Measurements from ENCODE around the gene LIPC. TPM values are rescaled to one million over a fixed set of nuclear protein-coding genes. Genes with fewer than 3 reads are reported as not detected.

LIPC gene
- total RNA-seq, 1 experiment from 2014 or later = not detected

DNA sequence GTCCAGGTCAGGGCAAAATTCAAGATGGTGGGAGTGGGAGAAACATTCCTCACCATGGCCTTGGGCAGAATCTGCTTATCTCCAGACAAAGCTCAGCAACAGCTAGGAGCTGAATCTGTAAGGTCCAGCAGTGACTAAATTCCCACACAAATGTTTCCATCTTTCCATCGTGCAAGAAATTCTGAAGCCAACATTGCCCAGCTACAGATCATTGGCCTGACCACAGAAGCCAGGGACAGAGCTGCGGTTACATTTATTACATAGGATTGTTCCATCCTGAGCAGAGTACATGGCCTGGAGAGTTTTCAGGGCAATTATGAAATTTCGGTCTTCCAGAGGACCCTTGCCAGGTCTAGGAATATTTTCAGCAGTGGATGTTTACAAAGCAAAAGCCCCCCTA lies 100.3 kb downstream of the LIPC start (continued):
- TF ChIP-seq, protein P1, sequence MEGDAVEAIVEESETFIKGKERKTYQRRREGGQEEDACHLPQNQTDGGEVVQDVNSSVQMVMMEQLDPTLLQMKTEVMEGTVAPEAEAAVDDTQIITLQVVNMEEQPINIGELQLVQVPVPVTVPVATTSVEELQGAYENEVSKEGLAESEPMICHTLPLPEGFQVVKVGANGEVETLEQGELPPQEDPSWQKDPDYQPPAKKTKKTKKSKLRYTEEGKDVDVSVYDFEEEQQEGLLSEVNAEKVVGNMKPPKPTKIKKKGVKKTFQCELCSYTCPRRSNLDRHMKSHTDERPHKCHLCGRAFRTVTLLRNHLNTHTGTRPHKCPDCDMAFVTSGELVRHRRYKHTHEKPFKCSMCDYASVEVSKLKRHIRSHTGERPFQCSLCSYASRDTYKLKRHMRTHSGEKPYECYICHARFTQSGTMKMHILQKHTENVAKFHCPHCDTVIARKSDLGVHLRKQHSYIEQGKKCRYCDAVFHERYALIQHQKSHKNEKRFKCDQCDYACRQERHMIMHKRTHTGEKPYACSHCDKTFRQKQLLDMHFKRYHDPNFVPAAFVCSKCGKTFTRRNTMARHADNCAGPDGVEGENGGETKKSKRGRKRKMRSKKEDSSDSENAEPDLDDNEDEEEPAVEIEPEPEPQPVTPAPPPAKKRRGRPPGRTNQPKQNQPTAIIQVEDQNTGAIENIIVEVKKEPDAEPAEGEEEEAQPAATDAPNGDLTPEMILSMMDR (IDR thresholded peaks at IDR 0.05) = no peak

GRCh38 chr15:58534556-58534955 lies 102.8 kb downstream of the LIPC start:
- H3K4me1 Mint-ChIP-seq = no peaks in the 10 kb centered on the region
- CTCF ChIA-PET = no interaction called here

GRCh38 chr15:58535337-58535736 lies 103.5 kb downstream of the LIPC start:
- Mint-ChIP-seq H3K9me3 (no peaks in the 10 kb centered on the region), H3K4me3 (no peak overlapping the region), H3K27me3 (ENCODE audit: low read depth) (no peaks in the 10 kb centered on the region; the same call in 1 of the 2 replicates), H3K4me1 (no peaks in the 10 kb centered on the region), H3K36me3 (no peaks in the 10 kb centered on the region), H3K27ac (no peak overlapping the region)
- ATAC-seq = no peak
- DNase-seq (ENCODE audit: low spot score) = no peak
- ChIA-PET CTCF (no interaction called here), POLR2A (no interaction called here)
- TF ChIP-seq JAZF1 (CRISPR knock-in tag; IDR thresholded peaks at IDR 0.05) (no peak), PREB (CRISPR knock-in tag; IDR thresholded peaks at IDR 0.05; ENCODE audit: borderline replicate concordance) (no peak), IRF1 (CRISPR knock-in tag; IDR thresholded peaks at IDR 0.05) (no peak), MXD4 (CRISPR knock-in tag; IDR thresholded peaks at IDR 0.05; ENCODE audit: borderline replicate concordance) (no peak), SMAD4 (CRISPR knock-in tag; IDR thresholded peaks at IDR 0.05) (no peak), NFE2L1 (CRISPR knock-in tag; IDR thresholded peaks at IDR 0.05) (no peak), FOXP4 (CRISPR knock-in tag; IDR thresholded peaks at IDR 0.05) (no peak), ZNF671 (CRISPR knock-in tag; IDR thresholded peaks at IDR 0.05) (no peak)
- TF ChIP-seq, protein P2, sequence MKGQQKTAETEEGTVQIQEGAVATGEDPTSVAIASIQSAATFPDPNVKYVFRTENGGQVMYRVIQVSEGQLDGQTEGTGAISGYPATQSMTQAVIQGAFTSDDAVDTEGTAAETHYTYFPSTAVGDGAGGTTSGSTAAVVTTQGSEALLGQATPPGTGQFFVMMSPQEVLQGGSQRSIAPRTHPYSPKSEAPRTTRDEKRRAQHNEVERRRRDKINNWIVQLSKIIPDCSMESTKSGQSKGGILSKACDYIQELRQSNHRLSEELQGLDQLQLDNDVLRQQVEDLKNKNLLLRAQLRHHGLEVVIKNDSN (CRISPR knock-in tag; IDR thresholded peaks at IDR 0.05) = no peak
- TF ChIP-seq, protein P3, sequence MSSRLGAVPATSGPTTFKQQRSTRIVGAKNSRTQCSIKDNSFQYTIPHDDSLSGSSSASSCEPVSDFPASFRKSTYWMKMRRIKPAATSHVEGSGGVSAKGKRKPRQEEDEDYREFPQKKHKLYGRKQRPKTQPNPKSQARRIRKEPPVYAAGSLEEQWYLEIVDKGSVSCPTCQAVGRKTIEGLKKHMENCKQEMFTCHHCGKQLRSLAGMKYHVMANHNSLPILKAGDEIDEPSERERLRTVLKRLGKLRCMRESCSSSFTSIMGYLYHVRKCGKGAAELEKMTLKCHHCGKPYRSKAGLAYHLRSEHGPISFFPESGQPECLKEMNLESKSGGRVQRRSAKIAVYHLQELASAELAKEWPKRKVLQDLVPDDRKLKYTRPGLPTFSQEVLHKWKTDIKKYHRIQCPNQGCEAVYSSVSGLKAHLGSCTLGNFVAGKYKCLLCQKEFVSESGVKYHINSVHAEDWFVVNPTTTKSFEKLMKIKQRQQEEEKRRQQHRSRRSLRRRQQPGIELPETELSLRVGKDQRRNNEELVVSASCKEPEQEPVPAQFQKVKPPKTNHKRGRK (CRISPR knock-in tag; IDR thresholded peaks at IDR 0.05; ENCODE audit: borderline replicate concordance) = no peak

More at GRCh38 chr15:58534556-58534955, 102.8 kb downstream of the LIPC start:
- Mint-ChIP-seq H3K36me3 (no peaks in the 10 kb centered on the region), H3K9me3 (no peaks in the 10 kb centered on the region), H3K27me3 (ENCODE audit: low read depth) (no peaks in the 10 kb centered on the region), H3K27ac (no peak overlapping the region), H3K4me3 (no peak overlapping the region)
- TF ChIP-seq, protein P4, sequence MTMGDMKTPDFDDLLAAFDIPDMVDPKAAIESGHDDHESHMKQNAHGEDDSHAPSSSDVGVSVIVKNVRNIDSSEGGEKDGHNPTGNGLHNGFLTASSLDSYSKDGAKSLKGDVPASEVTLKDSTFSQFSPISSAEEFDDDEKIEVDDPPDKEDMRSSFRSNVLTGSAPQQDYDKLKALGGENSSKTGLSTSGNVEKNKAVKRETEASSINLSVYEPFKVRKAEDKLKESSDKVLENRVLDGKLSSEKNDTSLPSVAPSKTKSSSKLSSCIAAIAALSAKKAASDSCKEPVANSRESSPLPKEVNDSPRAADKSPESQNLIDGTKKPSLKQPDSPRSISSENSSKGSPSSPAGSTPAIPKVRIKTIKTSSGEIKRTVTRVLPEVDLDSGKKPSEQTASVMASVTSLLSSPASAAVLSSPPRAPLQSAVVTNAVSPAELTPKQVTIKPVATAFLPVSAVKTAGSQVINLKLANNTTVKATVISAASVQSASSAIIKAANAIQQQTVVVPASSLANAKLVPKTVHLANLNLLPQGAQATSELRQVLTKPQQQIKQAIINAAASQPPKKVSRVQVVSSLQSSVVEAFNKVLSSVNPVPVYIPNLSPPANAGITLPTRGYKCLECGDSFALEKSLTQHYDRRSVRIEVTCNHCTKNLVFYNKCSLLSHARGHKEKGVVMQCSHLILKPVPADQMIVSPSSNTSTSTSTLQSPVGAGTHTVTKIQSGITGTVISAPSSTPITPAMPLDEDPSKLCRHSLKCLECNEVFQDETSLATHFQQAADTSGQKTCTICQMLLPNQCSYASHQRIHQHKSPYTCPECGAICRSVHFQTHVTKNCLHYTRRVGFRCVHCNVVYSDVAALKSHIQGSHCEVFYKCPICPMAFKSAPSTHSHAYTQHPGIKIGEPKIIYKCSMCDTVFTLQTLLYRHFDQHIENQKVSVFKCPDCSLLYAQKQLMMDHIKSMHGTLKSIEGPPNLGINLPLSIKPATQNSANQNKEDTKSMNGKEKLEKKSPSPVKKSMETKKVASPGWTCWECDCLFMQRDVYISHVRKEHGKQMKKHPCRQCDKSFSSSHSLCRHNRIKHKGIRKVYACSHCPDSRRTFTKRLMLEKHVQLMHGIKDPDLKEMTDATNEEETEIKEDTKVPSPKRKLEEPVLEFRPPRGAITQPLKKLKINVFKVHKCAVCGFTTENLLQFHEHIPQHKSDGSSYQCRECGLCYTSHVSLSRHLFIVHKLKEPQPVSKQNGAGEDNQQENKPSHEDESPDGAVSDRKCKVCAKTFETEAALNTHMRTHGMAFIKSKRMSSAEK (CRISPR knock-in tag; IDR thresholded peaks at IDR 0.05; ENCODE audit: borderline replicate concordance) = no peak
- TF ChIP-seq ESRRA (CRISPR knock-in tag; IDR thresholded peaks at IDR 0.05; ENCODE audit: borderline replicate concordance) (no peak), ZNF396 (CRISPR knock-in tag; IDR thresholded peaks at IDR 0.05; ENCODE audit: borderline replicate concordance) (no peak), ATF2 (CRISPR knock-in tag; IDR thresholded peaks at IDR 0.05; ENCODE audit: borderline replicate concordance, low read depth) (no peak), ZNF317 (CRISPR knock-in tag; IDR thresholded peaks at IDR 0.05; ENCODE audit: borderline replicate concordance, low read depth) (no peak), ZNF138 (CRISPR knock-in tag; conservative IDR thresholded peaks at IDR 0.05) (no peak), ZNF423 (CRISPR knock-in tag; IDR thresholded peaks at IDR 0.05) (no peak), TCF7 (CRISPR knock-in tag; IDR thresholded peaks at IDR 0.05; ENCODE audit: low read depth) (no peak)
- POLR2A ChIA-PET = no interaction called here
- ATAC-seq = no peak
- DNase-seq (ENCODE audit: low spot score) = no peak
